ENCODE data around the gene CDK13.

CDK13 gene

GRCh38 chr7:39948956-39949928 lies 814 bp upstream of the CDK13 start:
- DNase-seq (ENCODE audit: low read depth): peak; percentile 97

- peak; percentile 15 for DNase-seq (ENCODE audit: low read depth)
These were observed 593 bp downstream of the CDK13 start for GRCh38 chr7:39950473-39951225.

- DNase-seq (ENCODE audit: low read depth): peak; percentile 54
These were observed 1.5 kb downstream of the CDK13 start for GRCh38 chr7:39951226-39952194.

GRCh38 chr7:39952374-39952773 lies 2.3 kb downstream of the CDK13 start:
- DNase-seq (ENCODE audit: low read depth): no peak

- no peak for DNase-seq (ENCODE audit: low read depth)
These were observed 2.7 kb downstream of the CDK13 start for GRCh38 chr7:39952803-39953202.

GRCh38 chr7:39954694-39955093 lies 4.6 kb downstream of the CDK13 start:
- DNase-seq (ENCODE audit: low read depth): no peak

- no peak for DNase-seq (ENCODE audit: low read depth)
These were observed 8.0 kb downstream of the CDK13 start for GRCh38 chr7:39958038-39958437.

GRCh38 chr7:39967406-39968161 lies 17.5 kb downstream of the CDK13 start:
- no peak for DNase-seq (ENCODE audit: low read depth)

- no peak for DNase-seq (ENCODE audit: low read depth)
These were observed 19.4 kb downstream of the CDK13 start for GRCh38 chr7:39969431-39969830.

- DNase-seq (ENCODE audit: low read depth): no peak
These were observed 21.9 kb downstream of the CDK13 start for GRCh38 chr7:39971924-39972323.

GRCh38 chr7:39973801-39974200 lies 23.7 kb downstream of the CDK13 start:
- no peak for DNase-seq (ENCODE audit: low read depth)

- DNase-seq (ENCODE audit: low read depth): no peak
These were observed 28.3 kb downstream of the CDK13 start for GRCh38 chr7:39978230-39978934.

GRCh38 chr7:39979406-39980073 lies 29.5 kb downstream of the CDK13 start:
- no peak for DNase-seq (ENCODE audit: low read depth)

GRCh38 chr7:39985398-39985918 lies 35.4 kb downstream of the CDK13 start:
- no peak for DNase-seq (ENCODE audit: low read depth)

GRCh38 chr7:39987641-39988347 lies 37.7 kb downstream of the CDK13 start:
- DNase-seq (ENCODE audit: low read depth): no peak

GRCh38 chr7:40000734-40001315 lies 50.8 kb downstream of the CDK13 start:
- DNase-seq (ENCODE audit: low read depth): no peak

GRCh38 chr7:40001649-40002048 lies 51.6 kb downstream of the CDK13 start:
- no peak for DNase-seq (ENCODE audit: low read depth)

GRCh38 chr7:40003597-40003996 lies 53.5 kb downstream of the CDK13 start:
- DNase-seq (ENCODE audit: low read depth): no peak
